ENCODE data around the gene WDFY4. TPM values are rescaled to one million over a fixed set of nuclear protein-coding genes. Genes with fewer than 3 reads are reported as not detected.

WDFY4 gene
- total and polyA plus RNA-seq, 4 donors = 0.57 to 7.1 (median 2.0) TPM

- H3K4me1 ChIP-seq (ENCODE audit: control insufficient read depth in 4 of 4, insufficient read depth in 4 of 4, low read length in 3 of 4) = peaks cover 0 to 2% (median 0%) of the 10 kb centered on the region in 4 donors
- WGBS = 80% methylated on average over 9 of the region's 9 CpGs
- H3K9me3 ChIP-seq (ENCODE audit: control insufficient read depth in 4 of 4, low read length in 3 of 4) = no peaks in the 10 kb centered on the region
- H3K36me3 ChIP-seq (ENCODE audit: control insufficient read depth in 4 of 4, insufficient read depth in 3 of 4, low read depth in 1 of 4, low read length in 3 of 4) = no peaks in the 10 kb centered on the region
- no peaks in the 10 kb centered on the region for H3K27me3 ChIP-seq (ENCODE audit: control insufficient read depth in 4 of 4, insufficient read depth in 4 of 4, low read length in 3 of 4)
- no peak overlapping the region for H3K27ac ChIP-seq (ENCODE audit: low read depth in 1 of 2, low read length in 2 of 2)
- no peak for TF ChIP-seq RXRA (IDR thresholded peaks at IDR 0.05)
- TF ChIP-seq RAD21 (IDR thresholded peaks at IDR 0.05) = peak; percentile 42 to 70
- TF ChIP-seq FOXA2 (IDR thresholded peaks at IDR 0.05) = no peak
- no peak overlapping the region for H3K9ac ChIP-seq (ENCODE audit: low read depth in 1 of 2, low read length in 2 of 2)
- H3K4me3 ChIP-seq (ENCODE audit: low read depth in 1 of 3, low read length in 3 of 3) = no peak overlapping the region
- no peak for DNase-seq (ENCODE audit: low spot score)
These were observed 316.7 kb downstream of the WDFY4 start for GRCh38 chr10:49001402-49001801.

- no peak overlapping the region for H3K9ac ChIP-seq (ENCODE audit: low read depth in 1 of 2, low read length in 2 of 2)
- peak; percentile 57 for TF ChIP-seq NR2F2 (IDR thresholded peaks at IDR 0.05)
- no peak for TF ChIP-seq GABPA (IDR thresholded peaks at IDR 0.05 in 1 of 2, conservative IDR thresholded peaks at IDR 0.05 in 1 of 2)
- no peak for DNase-seq (ENCODE audit: low spot score)
These were observed 317.4 kb downstream of the WDFY4 start for GRCh38 chr10:49001870-49002672.

GRCh38 chr10:49005270-49005669, 320.6 kb downstream of the WDFY4 start:
- Histone ChIP-seq H3K27ac (ENCODE audit: low read depth in 1 of 2, low read length in 2 of 2) (no peak overlapping the region), H3K27me3 (ENCODE audit: control insufficient read depth in 4 of 4, insufficient read depth in 4 of 4, low read length in 3 of 4) (no peaks in the 10 kb centered on the region), H3K36me3 (ENCODE audit: control insufficient read depth in 4 of 4, insufficient read depth in 3 of 4, low read depth in 1 of 4, low read length in 3 of 4) (no peaks in the 10 kb centered on the region), H3K4me1 (ENCODE audit: control insufficient read depth in 4 of 4, insufficient read depth in 4 of 4, low read length in 3 of 4) (no peaks in the 10 kb centered on the region), H3K4me3 (ENCODE audit: low read depth in 1 of 3, low read length in 3 of 3) (no peak overlapping the region), H3K9me3 (ENCODE audit: control insufficient read depth in 4 of 4, low read length in 3 of 4) (no peaks in the 10 kb centered on the region), H3K9ac (ENCODE audit: low read depth in 1 of 2, low read length in 2 of 2) (no peak overlapping the region)
- TF ChIP-seq FOXA2 (IDR thresholded peaks at IDR 0.05) = peak; percentile 37
- no peak for TF ChIP-seq FOXA1 (IDR thresholded peaks at IDR 0.05)
- TF ChIP-seq SP1 (IDR thresholded peaks at IDR 0.05) = peak; percentile 11
- TF ChIP-seq HNF4A (conservative IDR thresholded peaks at IDR 0.05) = peak; percentile 55 to 64
- peak; percentile 22 to 66 for TF ChIP-seq RXRA (IDR thresholded peaks at IDR 0.05)
- DNase-seq (ENCODE audit: low spot score) = no peak
- 55% methylated on average over 5 of the region's 5 CpGs for WGBS

More at GRCh38 chr10:49001870-49002672, 317.4 kb downstream of the WDFY4 start:
- WGBS = 77% methylated on average over 17 of the region's 17 CpGs
- Histone ChIP-seq H3K27ac (ENCODE audit: low read depth in 1 of 2, low read length in 2 of 2) (no peak overlapping the region), H3K4me3 (ENCODE audit: low read depth in 1 of 3, low read length in 3 of 3) (no peak overlapping the region), H3K9me3 (ENCODE audit: control insufficient read depth in 4 of 4, low read length in 3 of 4) (no peaks in the 10 kb centered on the region), H3K4me1 (ENCODE audit: control insufficient read depth in 4 of 4, insufficient read depth in 4 of 4, low read length in 3 of 4) (peaks cover 0 to 2% (median 0%) of the 10 kb centered on the region in 4 donors), H3K36me3 (ENCODE audit: control insufficient read depth in 4 of 4, insufficient read depth in 3 of 4, low read depth in 1 of 4, low read length in 3 of 4) (no peaks in the 10 kb centered on the region), H3K27me3 (ENCODE audit: control insufficient read depth in 4 of 4, insufficient read depth in 4 of 4, low read length in 3 of 4) (no peaks in the 10 kb centered on the region)

GRCh38 chr10:49007129-49007528, 322.5 kb downstream of the WDFY4 start:
- 72% methylated on average over 5 of the region's 5 CpGs for WGBS
- H3K27ac ChIP-seq (ENCODE audit: low read depth in 1 of 2, low read length in 2 of 2) = no peak overlapping the region
- H3K4me1 ChIP-seq (ENCODE audit: control insufficient read depth in 4 of 4, insufficient read depth in 4 of 4, low read length in 3 of 4) = no peaks in the 10 kb centered on the region
- H3K27me3 ChIP-seq (ENCODE audit: control insufficient read depth in 4 of 4, insufficient read depth in 4 of 4, low read length in 3 of 4) = no peaks in the 10 kb centered on the region
- H3K36me3 ChIP-seq (ENCODE audit: control insufficient read depth in 4 of 4, insufficient read depth in 3 of 4, low read depth in 1 of 4, low read length in 3 of 4) = no peaks in the 10 kb centered on the region
- H3K4me3 ChIP-seq (ENCODE audit: low read depth in 1 of 3, low read length in 3 of 3) = no peak overlapping the region
- TF ChIP-seq MAX (IDR thresholded peaks at IDR 0.05) (no peak), HNF4G (IDR thresholded peaks at IDR 0.05) (no peak), GABPA (IDR thresholded peaks at IDR 0.05 in 1 of 2, conservative IDR thresholded peaks at IDR 0.05 in 1 of 2) (no peak), EGR1 (IDR thresholded peaks at IDR 0.05; ENCODE audit: low read depth in 2 of 2) (no peak), FOXA2 (IDR thresholded peaks at IDR 0.05) (no peak), FOXA1 (IDR thresholded peaks at IDR 0.05) (no peak), HNF4A (conservative IDR thresholded peaks at IDR 0.05) (no peak), RXRA (IDR thresholded peaks at IDR 0.05) (no peak)
- H3K9me3 ChIP-seq (ENCODE audit: control insufficient read depth in 4 of 4, low read length in 3 of 4) = no peaks in the 10 kb centered on the region
- no peak overlapping the region for H3K9ac ChIP-seq (ENCODE audit: low read depth in 1 of 2, low read length in 2 of 2)
- DNase-seq (ENCODE audit: low spot score) = no peak

All from liver (tissue), 9 donors.